Subcutaneous abdominal adipose tissue (tissue), 5 donors: ENCODE data around the gene ERI3.

Source experiments
- H3K27ac ChIP-seq: one replicate; pipeline ENCODE4 v1.7.0; 2013; ENCODE audit warnings: low read depth, mild to moderate bottlenecking, inconsistent platforms, low read length, moderate library complexity
- H3K27me3 ChIP-seq, 5 donors: one replicate each; pipeline ENCODE4 v1.7.0; 2013; ENCODE audit warnings: low read length in 5 of 5, inconsistent platforms in 1 of 5; ENCODE audit not compliant: control insufficient read depth in 5 of 5, insufficient read depth in 4 of 5
- H3K36me3 ChIP-seq, 5 donors: one replicate each; pipeline ENCODE4 v1.7.0; 2013; ENCODE audit warnings: low read length in 5 of 5; ENCODE audit not compliant: control insufficient read depth in 5 of 5, insufficient read depth in 5 of 5
- H3K4me1 ChIP-seq, 5 donors: one replicate each; pipeline ENCODE4 v1.7.0; 2013; ENCODE audit warnings: low read length in 5 of 5, mild to moderate bottlenecking in 3 of 5, moderate library complexity in 1 of 5; ENCODE audit not compliant: control insufficient read depth in 5 of 5, insufficient read depth in 5 of 5
- H3K4me3 ChIP-seq, 5 donors: one replicate each; pipeline ENCODE4 v1.7.0; 2013; ENCODE audit warnings: low read length in 5 of 5, low read depth in 1 of 5
- H3K9ac ChIP-seq, 5 donors: one replicate each; pipeline ENCODE4 v1.7.0; 2013; ENCODE audit warnings: low read length in 5 of 5, mild to moderate bottlenecking in 4 of 5, moderate library complexity in 3 of 5
- H3K9me3 ChIP-seq, 5 donors: one replicate each; pipeline ENCODE4 v1.7.0; 2013; ENCODE audit warnings: low read length in 5 of 5; ENCODE audit not compliant: control insufficient read depth in 5 of 5
- donor health status: healthy.
- donor health status: healthy.
- donor health status: healthy.
- donor health status: healthy.
- donor health status: healthy.

The ERI3 gene

GRCh38 chr1:44290250-44291094 is 64.6 kb downstream of the ERI3 start:
- no peak overlapping the region for H3K4me3 ChIP-seq
- H3K27ac ChIP-seq = no peak overlapping the region
- no peaks in the 10 kb centered on the region for H3K27me3 ChIP-seq
- H3K4me1 ChIP-seq = peaks cover 3 to 10% (median 8%) of the 10 kb centered on the region in 5 donors
- H3K9me3 ChIP-seq = no peaks in the 10 kb centered on the region
- no peak overlapping the region for H3K9ac ChIP-seq
- peaks cover 5 to 83% (median 33%) of the 10 kb centered on the region in 5 donors for H3K36me3 ChIP-seq

- no peaks in the 10 kb centered on the region for H3K27me3 ChIP-seq
- no peak overlapping the region for H3K27ac ChIP-seq
- no peaks in the 10 kb centered on the region for H3K9me3 ChIP-seq
- H3K9ac ChIP-seq = no peak overlapping the region
- peaks cover 3 to 10% (median 8%) of the 10 kb centered on the region in 5 donors for H3K4me1 ChIP-seq
- no peak overlapping the region for H3K4me3 ChIP-seq
- H3K36me3 ChIP-seq = peaks cover 5 to 80% (median 33%) of the 10 kb centered on the region in 5 donors
These were observed 65.5 kb downstream of the ERI3 start for GRCh38 chr1:44289530-44289929.

- H3K27me3 ChIP-seq = no peaks in the 10 kb centered on the region
- no peak overlapping the region for H3K9ac ChIP-seq
- no peak overlapping the region for H3K4me3 ChIP-seq
- peaks cover 5 to 83% (median 40%) of the 10 kb centered on the region in 5 donors for H3K36me3 ChIP-seq
- no peaks in the 10 kb centered on the region for H3K9me3 ChIP-seq
- H3K27ac ChIP-seq = no peak overlapping the region
- peaks cover 0 to 5% (median 2%) of the 10 kb centered on the region in 5 donors for H3K4me1 ChIP-seq
These were observed 66.2 kb downstream of the ERI3 start for GRCh38 chr1:44288883-44289282.

- no peak overlapping the region for H3K27ac ChIP-seq
- peaks cover 9 to 67% (median 40%) of the 10 kb centered on the region in 5 donors for H3K36me3 ChIP-seq
- H3K9ac ChIP-seq = no peak overlapping the region
- peaks cover 0 to 12% (median 7%) of the 10 kb centered on the region in 5 donors for H3K4me1 ChIP-seq
- no peaks in the 10 kb centered on the region for H3K9me3 ChIP-seq
- no peaks in the 10 kb centered on the region for H3K27me3 ChIP-seq
- no peak overlapping the region for H3K4me3 ChIP-seq
These were observed 70.9 kb downstream of the ERI3 start for GRCh38 chr1:44284184-44284583.

- H3K27ac ChIP-seq = no peak overlapping the region
- no peak overlapping the region for H3K4me3 ChIP-seq
- H3K36me3 ChIP-seq = peaks cover 9 to 63% (median 40%) of the 10 kb centered on the region in 5 donors
These were observed 71.4 kb downstream of the ERI3 start for GRCh38 chr1:44283524-44284173.

GRCh38 chr1:44282704-44283426 is 72.2 kb downstream of the ERI3 start:
- no peaks in the 10 kb centered on the region for H3K27me3 ChIP-seq
- no peak overlapping the region for H3K27ac ChIP-seq
- H3K9ac ChIP-seq = no peak overlapping the region
- peaks cover 0 to 12% (median 7%) of the 10 kb centered on the region in 5 donors for H3K4me1 ChIP-seq
- no peak overlapping the region for H3K4me3 ChIP-seq
- peaks cover 9 to 56% (median 36%) of the 10 kb centered on the region in 5 donors for H3K36me3 ChIP-seq
- H3K9me3 ChIP-seq = no peaks in the 10 kb centered on the region

More at GRCh38 chr1:44283524-44284173, 71.4 kb downstream of the ERI3 start:
- Histone ChIP-seq H3K4me1 (peaks cover 0 to 12% (median 7%) of the 10 kb centered on the region in 5 donors), H3K9me3 (no peaks in the 10 kb centered on the region), H3K9ac (no peak overlapping the region), H3K27me3 (no peaks in the 10 kb centered on the region)

GRCh38 chr1:44281962-44282703 is 72.9 kb downstream of the ERI3 start:
- Histone ChIP-seq H3K4me1 (peaks cover 0 to 18% (median 11%) of the 10 kb centered on the region in 5 donors), H3K9ac (no peak overlapping the region), H3K36me3 (peaks cover 4 to 49% (median 35%) of the 10 kb centered on the region in 5 donors), H3K4me3 (no peak overlapping the region), H3K27me3 (no peaks in the 10 kb centered on the region), H3K9me3 (no peaks in the 10 kb centered on the region), H3K27ac (no peak overlapping the region)

- Histone ChIP-seq H3K9ac (no peak overlapping the region), H3K36me3 (peaks cover under 1 to 4% (median 2%) of the 10 kb centered on the region in 5 donors), H3K27ac (no peak overlapping the region), H3K4me1 (peaks cover 2 to 35% (median 33%) of the 10 kb centered on the region in 5 donors), H3K9me3 (no peaks in the 10 kb centered on the region), H3K27me3 (no peaks in the 10 kb centered on the region), H3K4me3 (no peak overlapping the region)
These were observed 78.2 kb downstream of the ERI3 start for GRCh38 chr1:44276901-44277300.

GRCh38 chr1:44275991-44276405 is 79.1 kb downstream of the ERI3 start:
- Histone ChIP-seq H3K4me1 (peaks cover 2 to 35% (median 33%) of the 10 kb centered on the region in 5 donors), H3K36me3 (peaks cover 0 to 4% (median 0%) of the 10 kb centered on the region in 5 donors), H3K4me3 (no peak overlapping the region), H3K9me3 (no peaks in the 10 kb centered on the region), H3K27me3 (no peaks in the 10 kb centered on the region), H3K27ac (no peak overlapping the region), H3K9ac (no peak overlapping the region)
